ENCODE results near the gene TMEM169. TPM values are rescaled to one million over a fixed set of nuclear protein-coding genes. Genes with fewer than 3 reads are reported as not detected.

The TMEM169 gene
- total and polyA plus RNA-seq, 2 donors (not counting 1 experiment from before 2014, with no cell fraction given), result 0.28 to 0.84 TPM

DNA sequence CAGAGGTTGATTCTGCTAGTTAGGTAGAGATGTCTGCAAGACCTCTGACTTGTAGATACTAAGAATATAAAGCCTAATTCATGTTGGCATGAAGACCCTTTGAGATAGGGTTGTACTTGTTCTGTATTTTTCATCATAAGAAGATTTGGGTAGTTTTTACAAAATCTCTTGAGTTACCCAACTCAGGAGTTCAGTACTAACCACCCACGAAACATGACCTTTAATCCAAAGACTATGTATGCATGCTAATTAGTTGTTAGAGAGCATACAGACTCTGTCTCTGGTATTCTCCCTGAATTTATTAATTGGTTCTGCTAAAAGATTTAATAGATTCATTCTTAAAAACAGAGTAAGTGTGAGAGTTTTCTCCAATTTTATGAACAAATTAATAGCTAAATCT, 17.1 kb upstream of the TMEM169 start:
- no peaks in the 10 kb centered on the region for H3K4me1 Mint-ChIP-seq
- DNase-seq, result no peak
- no peak overlapping the region for H3K27ac Mint-ChIP-seq
- no peak for ATAC-seq (ENCODE audit: low read depth)
- CTCF ChIA-PET, result interaction anchor here (0.6 to 1.3 kb wide), 4 partner anchors 13 to 1263 kb away, joined by 3 read pairs; no protein-coding TSS in a partner anchor
- peaks cover 8 to 14% of the 10 kb centered on the region in 2 experiments for H3K36me3 ChIP-seq (replicated peaks in 1 of 2; ENCODE audit: control extremely low read depth in 1 of 2, control insufficient read depth in 1 of 2, extremely low read depth in 1 of 2, insufficient read depth in 2 of 2, low read length in 1 of 2)
- H3K27me3 ChIP-seq (replicated peaks in 1 of 4; ENCODE audit: control extremely low read depth in 1 of 4, control insufficient read depth in 3 of 4, insufficient read depth in 4 of 4, low read length in 3 of 4), result no peaks in the 10 kb centered on the region
- no peak for TF ChIP-seq EZH2 (IDR thresholded peaks at IDR 0.05; ENCODE audit: borderline replicate concordance, insufficient read depth, low read depth, low read length, poor library complexity, severe bottlenecking)
- TF ChIP-seq, protein P1, sequence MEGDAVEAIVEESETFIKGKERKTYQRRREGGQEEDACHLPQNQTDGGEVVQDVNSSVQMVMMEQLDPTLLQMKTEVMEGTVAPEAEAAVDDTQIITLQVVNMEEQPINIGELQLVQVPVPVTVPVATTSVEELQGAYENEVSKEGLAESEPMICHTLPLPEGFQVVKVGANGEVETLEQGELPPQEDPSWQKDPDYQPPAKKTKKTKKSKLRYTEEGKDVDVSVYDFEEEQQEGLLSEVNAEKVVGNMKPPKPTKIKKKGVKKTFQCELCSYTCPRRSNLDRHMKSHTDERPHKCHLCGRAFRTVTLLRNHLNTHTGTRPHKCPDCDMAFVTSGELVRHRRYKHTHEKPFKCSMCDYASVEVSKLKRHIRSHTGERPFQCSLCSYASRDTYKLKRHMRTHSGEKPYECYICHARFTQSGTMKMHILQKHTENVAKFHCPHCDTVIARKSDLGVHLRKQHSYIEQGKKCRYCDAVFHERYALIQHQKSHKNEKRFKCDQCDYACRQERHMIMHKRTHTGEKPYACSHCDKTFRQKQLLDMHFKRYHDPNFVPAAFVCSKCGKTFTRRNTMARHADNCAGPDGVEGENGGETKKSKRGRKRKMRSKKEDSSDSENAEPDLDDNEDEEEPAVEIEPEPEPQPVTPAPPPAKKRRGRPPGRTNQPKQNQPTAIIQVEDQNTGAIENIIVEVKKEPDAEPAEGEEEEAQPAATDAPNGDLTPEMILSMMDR (IDR thresholded peaks at IDR 0.05), result no peak
- no CpG with 5 or more reads among the region's 1 CpG for WGBS (ENCODE audit: insufficient coverage)
- intact Hi-C loops (cut with micrococcal nuclease), result no loop called here
- H3K9ac ChIP-seq (ENCODE audit: low read length), result no peak overlapping the region
- H3K79me2 ChIP-seq (ENCODE audit: control insufficient read depth, insufficient read depth, low read length), result no peaks in the 10 kb centered on the region
- H3K4me3 Mint-ChIP-seq, result no peak overlapping the region
- no peak overlapping the region for H3K4me3 ChIP-seq (ENCODE audit: control extremely low read depth in 1 of 5, extremely low read depth in 1 of 5, insufficient read depth in 1 of 5, low read depth in 2 of 5, low read length in 4 of 5)
- POLR2A ChIA-PET, result no interaction called here
- no peak overlapping the region for H3K4me2 ChIP-seq (replicated peaks; ENCODE audit: low read depth, low read length, poor library complexity, severe bottlenecking)
- H3K27ac ChIP-seq (ENCODE audit: low read length in 2 of 2), result no peak overlapping the region
- no peaks in the 10 kb centered on the region for H3K27me3 Mint-ChIP-seq
- H3K4me1 ChIP-seq (ENCODE audit: control insufficient read depth in 2 of 2, insufficient read depth in 2 of 2, low read length in 2 of 2), result no peaks in the 10 kb centered on the region
- H3K9me3 ChIP-seq (ENCODE audit: control extremely low read depth in 1 of 3, control insufficient read depth in 2 of 3, insufficient read depth in 1 of 3, low read length in 2 of 3), result no peaks in the 10 kb centered on the region
- H2AFZ ChIP-seq (ENCODE audit: insufficient read depth, low read depth, low read length, poor library complexity, severe bottlenecking), result no peak overlapping the region
- H3K9me3 Mint-ChIP-seq (ENCODE audit: insufficient read depth), result no peaks in the 10 kb centered on the region
- H4K20me1 ChIP-seq (ENCODE audit: control insufficient read depth, insufficient read depth, low read length, poor library complexity, severe bottlenecking), result no peaks in the 10 kb centered on the region

DNA sequence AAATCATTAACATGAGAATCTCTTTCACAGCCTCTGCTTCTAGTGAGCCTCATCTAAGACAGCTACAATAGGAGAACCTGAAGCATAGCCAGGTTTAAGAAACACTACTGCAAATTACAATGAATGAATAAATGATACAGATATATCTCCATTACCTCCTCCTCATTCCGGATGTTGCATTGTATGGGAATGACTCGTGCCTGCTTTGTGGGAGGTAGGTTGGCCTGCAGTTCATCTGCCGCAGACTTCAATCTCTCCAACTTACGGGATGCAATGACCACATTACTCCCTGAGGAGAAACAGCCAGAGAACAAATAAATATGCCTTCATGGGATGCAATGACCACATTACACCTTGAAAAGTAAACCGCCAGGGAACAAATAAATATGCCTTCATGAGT, 15.5 kb upstream of the TMEM169 start:
- H2AFZ ChIP-seq (ENCODE audit: insufficient read depth, low read depth, low read length, poor library complexity, severe bottlenecking), result no peak overlapping the region
- H4K20me1 ChIP-seq (ENCODE audit: control insufficient read depth, insufficient read depth, low read length, poor library complexity, severe bottlenecking), result no peaks in the 10 kb centered on the region
- no peaks in the 10 kb centered on the region for H3K9me3 ChIP-seq (ENCODE audit: control extremely low read depth in 1 of 3, control insufficient read depth in 2 of 3, insufficient read depth in 1 of 3, low read length in 2 of 3)
- H3K27ac ChIP-seq (ENCODE audit: low read length in 2 of 2), result no peak overlapping the region
- H3K4me3 ChIP-seq (ENCODE audit: control extremely low read depth in 1 of 5, extremely low read depth in 1 of 5, insufficient read depth in 1 of 5, low read depth in 2 of 5, low read length in 4 of 5), result no peak overlapping the region
- intact Hi-C loops (cut with micrococcal nuclease), result no loop called here
- H3K9ac ChIP-seq (ENCODE audit: low read length), result no peak overlapping the region
- H3K27ac Mint-ChIP-seq, result no peak overlapping the region
- H3K79me2 ChIP-seq (ENCODE audit: control insufficient read depth, insufficient read depth, low read length), result no peaks in the 10 kb centered on the region
- CTCF ChIA-PET, result no interaction called here
- DNase-seq (no peak), ATAC-seq (ENCODE audit: low read depth) (no peak)
- H3K4me2 ChIP-seq (replicated peaks; ENCODE audit: low read depth, low read length, poor library complexity, severe bottlenecking), result no peak overlapping the region
- no peaks in the 10 kb centered on the region for H3K4me1 Mint-ChIP-seq
- 100% methylated on average over 1 of the region's 5 CpGs for WGBS (ENCODE audit: insufficient coverage)
- H3K4me1 ChIP-seq (ENCODE audit: control insufficient read depth in 2 of 2, insufficient read depth in 2 of 2, low read length in 2 of 2), result no peaks in the 10 kb centered on the region
- H3K27me3 Mint-ChIP-seq, result no peaks in the 10 kb centered on the region
- H3K9me3 Mint-ChIP-seq (ENCODE audit: insufficient read depth), result no peaks in the 10 kb centered on the region
- no peaks in the 10 kb centered on the region for H3K27me3 ChIP-seq (replicated peaks in 1 of 4; ENCODE audit: control extremely low read depth in 1 of 4, control insufficient read depth in 3 of 4, insufficient read depth in 4 of 4, low read length in 3 of 4)
- TF ChIP-seq EZH2 (IDR thresholded peaks at IDR 0.05; ENCODE audit: borderline replicate concordance, insufficient read depth, low read depth, low read length, poor library complexity, severe bottlenecking), result no peak
- TF ChIP-seq, protein P1 (IDR thresholded peaks at IDR 0.05), result no peak
- peaks cover 8 to 14% of the 10 kb centered on the region in 2 experiments for H3K36me3 ChIP-seq (replicated peaks in 1 of 2; ENCODE audit: control extremely low read depth in 1 of 2, control insufficient read depth in 1 of 2, extremely low read depth in 1 of 2, insufficient read depth in 2 of 2, low read length in 1 of 2)
- POLR2A ChIA-PET, result no interaction called here
- H3K4me3 Mint-ChIP-seq, result no peak overlapping the region
